NCI-H82 (cell line): Measurements from ENCODE around the gene TIMMDC1.
A peak's percentile ranks its signal among the peaks of the same experiment; 100 is the strongest.
"Not testable (repeated sequence)": the region's sequence is repeated elsewhere in the genome, so short reads cannot be mapped to it uniquely, and the experiment has no call there.

Experiments used
- DNase-seq: peaks from one replicate; lab custom pipeline; 2025; lab: John Stamatoyannopoulos, UW

TIMMDC1 gene

GRCh38 chr3:119510690-119511089, 12.3 kb downstream of the TIMMDC1 start:
- DNase-seq = no peak

- no peak for DNase-seq
Measured at GRCh38 chr3:119514637-119515036, 16.3 kb downstream of the TIMMDC1 start.

- DNase-seq = no peak
Measured at GRCh38 chr3:119517112-119517511, 18.8 kb downstream of the TIMMDC1 start.

GRCh38 chr3:119518026-119518425, 19.7 kb downstream of the TIMMDC1 start:
- DNase-seq = no peak

GRCh38 chr3:119524931-119525662, 26.8 kb downstream of the TIMMDC1 start:
- peak; percentile 74 for DNase-seq

- DNase-seq = no peak
Measured at GRCh38 chr3:119527714-119528113, 29.4 kb downstream of the TIMMDC1 start.

- DNase-seq = no peak
Measured at GRCh38 chr3:119529883-119530282, 31.5 kb downstream of the TIMMDC1 start.

- no peak for DNase-seq
Measured at GRCh38 chr3:119530456-119530855, 32.1 kb downstream of the TIMMDC1 start.

- DNase-seq = no peak
Measured at GRCh38 chr3:119531151-119531550, 32.8 kb downstream of the TIMMDC1 start.

GRCh38 chr3:119534296-119534695, 35.9 kb downstream of the TIMMDC1 start:
- no peak for DNase-seq

GRCh38 chr3:119536757-119537156, 38.4 kb downstream of the TIMMDC1 start:
- no peak for DNase-seq

- no peak for DNase-seq
Measured at GRCh38 chr3:119538772-119539171, 40.4 kb downstream of the TIMMDC1 start.

- no peak for DNase-seq
Measured at GRCh38 chr3:119541547-119541946, 43.2 kb downstream of the TIMMDC1 start.

- DNase-seq = no peak
Measured at GRCh38 chr3:119542168-119542767, 43.9 kb downstream of the TIMMDC1 start.

GRCh38 chr3:119543147-119543546, 44.8 kb downstream of the TIMMDC1 start:
- no peak for DNase-seq

GRCh38 chr3:119547227-119547626, 48.9 kb downstream of the TIMMDC1 start:
- no peak for DNase-seq

- DNase-seq = no peak
Measured at GRCh38 chr3:119548341-119548740, 50.0 kb downstream of the TIMMDC1 start.

- DNase-seq = no peak
Measured at GRCh38 chr3:119550192-119550910, 52.0 kb downstream of the TIMMDC1 start.

- no peak for DNase-seq
Measured at GRCh38 chr3:119551598-119551997, 53.3 kb downstream of the TIMMDC1 start.

GRCh38 chr3:119552928-119553327, 54.6 kb downstream of the TIMMDC1 start:
- DNase-seq = not testable (repeated sequence)

- no peak for DNase-seq
Measured at GRCh38 chr3:119553823-119554415, 55.6 kb downstream of the TIMMDC1 start.

- DNase-seq = no peak
Measured at GRCh38 chr3:119555309-119555735, 57.0 kb downstream of the TIMMDC1 start.

- DNase-seq = peak; percentile 30
Measured at GRCh38 chr3:119555929-119556328, 57.6 kb downstream of the TIMMDC1 start.
